ENCODE results near the gene TIMM22.

DNA sequence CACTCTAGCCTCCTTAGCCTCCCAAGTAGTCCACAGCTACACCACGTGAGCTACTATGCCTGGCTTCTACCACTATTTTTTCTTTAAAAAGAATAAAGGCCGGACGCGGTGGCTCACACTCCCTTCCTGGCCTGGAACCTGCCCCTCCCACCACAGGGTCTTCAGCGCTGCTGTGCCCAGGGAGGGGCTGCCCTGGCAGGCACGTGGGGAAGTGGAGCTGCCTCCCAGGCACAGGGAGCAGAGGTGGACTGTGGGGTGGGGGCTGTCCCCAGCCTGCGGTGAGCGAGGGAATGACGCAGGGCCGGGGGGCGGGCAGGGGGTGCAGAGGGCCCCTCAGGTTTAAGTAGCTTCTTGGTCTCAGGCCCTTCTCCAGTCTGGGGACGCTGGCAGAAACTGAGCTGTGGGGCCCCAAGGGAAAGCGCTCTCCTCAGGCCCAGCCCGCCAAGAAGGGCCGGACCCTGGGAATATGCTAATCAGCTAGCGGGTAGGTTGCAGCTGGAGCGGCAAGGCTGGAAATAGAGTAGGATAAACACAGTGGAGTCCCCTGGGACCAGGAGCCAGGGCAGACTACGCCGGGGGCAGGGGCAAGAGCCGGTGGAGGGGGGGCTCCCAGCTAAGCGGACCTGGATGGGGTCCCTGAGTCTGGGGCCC is 46.8 kb downstream of the TIMM22 start:
- TF ChIP-seq, protein P1, sequence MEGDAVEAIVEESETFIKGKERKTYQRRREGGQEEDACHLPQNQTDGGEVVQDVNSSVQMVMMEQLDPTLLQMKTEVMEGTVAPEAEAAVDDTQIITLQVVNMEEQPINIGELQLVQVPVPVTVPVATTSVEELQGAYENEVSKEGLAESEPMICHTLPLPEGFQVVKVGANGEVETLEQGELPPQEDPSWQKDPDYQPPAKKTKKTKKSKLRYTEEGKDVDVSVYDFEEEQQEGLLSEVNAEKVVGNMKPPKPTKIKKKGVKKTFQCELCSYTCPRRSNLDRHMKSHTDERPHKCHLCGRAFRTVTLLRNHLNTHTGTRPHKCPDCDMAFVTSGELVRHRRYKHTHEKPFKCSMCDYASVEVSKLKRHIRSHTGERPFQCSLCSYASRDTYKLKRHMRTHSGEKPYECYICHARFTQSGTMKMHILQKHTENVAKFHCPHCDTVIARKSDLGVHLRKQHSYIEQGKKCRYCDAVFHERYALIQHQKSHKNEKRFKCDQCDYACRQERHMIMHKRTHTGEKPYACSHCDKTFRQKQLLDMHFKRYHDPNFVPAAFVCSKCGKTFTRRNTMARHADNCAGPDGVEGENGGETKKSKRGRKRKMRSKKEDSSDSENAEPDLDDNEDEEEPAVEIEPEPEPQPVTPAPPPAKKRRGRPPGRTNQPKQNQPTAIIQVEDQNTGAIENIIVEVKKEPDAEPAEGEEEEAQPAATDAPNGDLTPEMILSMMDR (IDR thresholded peaks at IDR 0.05) = no peak
- TF ChIP-seq POLR2AphosphoS5 (IDR thresholded peaks at IDR 0.05) = no peak

All from stomach (tissue), 4 donors.